HepG2 (cell line): ENCODE measurements around the gene NBEAL2. TPM values are rescaled to one million over a fixed set of nuclear protein-coding genes. Genes with fewer than 3 reads are reported as not detected.

ENCODE experiments used
- ATF7 ChIP-seq, 2 experiments: fragments of 450-650 bp in 1 of 2; sonication (generic) in 1 of 2; formaldehyde crosslinking in 1 of 2; IDR thresholded peaks; 2 replicates each; pipeline versions ENCODE4 v1.4.0 to v1.6.1; 2016 to 2020; ENCODE audit warnings: antibody characterized with exemption in 1 of 2, mild to moderate bottlenecking in 1 of 2, missing genetic modification reagents in 1 of 2
- CREM ChIP-seq, 2 experiments: sonication (generic) in 1 of 2; formaldehyde crosslinking in 1 of 2; IDR thresholded peaks; 2 replicates each; pipeline versions ENCODE4 v1.4.0 to v1.6.1; 2016 to 2020; ENCODE audit warnings: antibody characterized with exemption in 1 of 2, mild to moderate bottlenecking in 1 of 2, missing genetic modification reagents in 1 of 2
- ETV5 ChIP-seq: IDR thresholded peaks from 2 replicates; pipeline ENCODE4 v1.6.1; 2018; ENCODE audit warnings: missing biosample characterization, missing genetic modification reagents, inconsistent platforms, borderline replicate concordance
- FIP1L1 ChIP-seq: fragments of 200-400 bp; formaldehyde crosslinking; IDR thresholded peaks from 2 replicates; pipeline ENCODE4 v1.6.1; 2018; ENCODE audit warnings: low read depth, mild to moderate bottlenecking, low read length, moderate library complexity, borderline replicate concordance; ENCODE audit not compliant: insufficient read depth
- HNF4G ChIP-seq, 2 experiments: sonication (generic) in 1 of 2; formaldehyde crosslinking in 1 of 2; IDR thresholded peaks; 2 replicates each; pipeline versions ENCODE4 v1.4.0 to v1.6.1; 2011 to 2020; ENCODE audit warnings: borderline replicate concordance in 2 of 2, low read depth in 2 of 2, mild to moderate bottlenecking in 2 of 2, low read length in 1 of 2, missing genetic modification reagents in 1 of 2, moderate library complexity in 1 of 2
- HOXA9 ChIP-seq: sonication (generic); formaldehyde crosslinking; IDR thresholded peaks from 2 replicates; pipeline ENCODE4 v1.8.1; 2022; ENCODE audit warnings: missing genetic modification reagents, mild to moderate bottlenecking, moderate library complexity, borderline replicate concordance
- MNT ChIP-seq: fragments of 450-650 bp; IDR thresholded peaks from 2 replicates; pipeline ENCODE4 v1.6.1; 2016
- POLR2AphosphoS5 ChIP-seq: IDR thresholded peaks from 2 replicates; pipeline ENCODE4 v1.6.1; 2012; ENCODE audit warnings: low read depth, low read length
- ZBTB42 ChIP-seq: sonication (generic); formaldehyde crosslinking; IDR thresholded peaks from 2 replicates; pipeline ENCODE4 v1.5.0; 2020; ENCODE audit warnings: mild to moderate bottlenecking, missing genetic modification reagents
- ZFP62 ChIP-seq: sonication (generic); formaldehyde crosslinking; IDR thresholded peaks from 2 replicates; pipeline ENCODE4 v1.4.0; 2020; ENCODE audit warnings: missing genetic modification reagents
- ZNF12 ChIP-seq: sonication (generic); formaldehyde crosslinking; IDR thresholded peaks from 2 replicates; pipeline ENCODE4 v1.5.0; 2020; ENCODE audit warnings: missing genetic modification reagents
- ZNF496 ChIP-seq: sonication (generic); formaldehyde crosslinking; IDR thresholded peaks from 2 replicates; pipeline ENCODE4 v1.8.1; 2023; ENCODE audit warnings: mild to moderate bottlenecking, moderate library complexity, missing genetic modification reagents; ENCODE audit not compliant: insufficient replicate concordance
- ZNF607 ChIP-seq: sonication (generic); formaldehyde crosslinking; IDR thresholded peaks from 2 replicates; pipeline ENCODE4 v1.5.1; 2020; ENCODE audit warnings: missing genetic modification reagents, mild to moderate bottlenecking, borderline replicate concordance
- ZNF768 ChIP-seq: sonication (generic); formaldehyde crosslinking; IDR thresholded peaks from 2 replicates; pipeline ENCODE4 v1.4.0; 2020; ENCODE audit warnings: missing genetic modification reagents
- polyA plus RNA-seq, 8 experiments: library from polyadenylated mRNA; depleted of rRNA in 3 of 8; stranded (reverse) in 7 of 8; unstranded in 1 of 8; fragments of >200 nt; fragmentation: Illumina TruSeq in 4 of 8; extraction: Trizol in 4 of 8; gene quantifications; 2 replicates each; pipeline versions ENCODE4 v1.2.1 to v1.2.3, GENCODE V29; 2011 to 2016; ENCODE audit warnings: low read depth in 4 of 8, missing spikeins in 1 of 8, mixed read lengths in 1 of 8; ENCODE audit not compliant: insufficient read depth in 1 of 8
- total RNA-seq, 5 experiments: library from RNA; depleted of rRNA; stranded (reverse); fragments of >200 nt; fragmentation: Illumina TruSeq; extraction: Trizol; gene quantifications; 2 replicates each; pipeline ENCODE4 v1.2.3, GENCODE V29; 2016; ENCODE audit warnings: low read depth in 1 of 5
- TF ChIP-seq, protein P1 (sequence below): sonication (generic); formaldehyde crosslinking; IDR thresholded peaks from 2 replicates; pipeline ENCODE4 v1.5.1; 2020; ENCODE audit warnings: mild to moderate bottlenecking, missing genetic modification reagents, moderate library complexity
- TF ChIP-seq, protein P2 (sequence below): IDR thresholded peaks from 2 replicates; pipeline ENCODE4 v1.6.1; 2016; ENCODE audit warnings: mild to moderate bottlenecking, missing biosample characterization, missing genetic modification reagents
- TF ChIP-seq, protein P3 (sequence below): sonication (generic); formaldehyde crosslinking; IDR thresholded peaks from 2 replicates; pipeline ENCODE4 v1.5.0; 2020; ENCODE audit warnings: mild to moderate bottlenecking, low read depth, missing genetic modification reagents, borderline replicate concordance
- TF ChIP-seq, protein P4 (sequence below): IDR thresholded peaks from 2 replicates; pipeline ENCODE4 v1.6.1; 2016; ENCODE audit warnings: missing biosample characterization, missing genetic modification reagents, low read depth

NBEAL2 gene
- total and polyA plus RNA-seq, 2 of the 13 experiments (the other 11 are each of a cell fraction or from before 2014, with no cell fraction given) = 9.7 to 12.4 TPM

DNA sequence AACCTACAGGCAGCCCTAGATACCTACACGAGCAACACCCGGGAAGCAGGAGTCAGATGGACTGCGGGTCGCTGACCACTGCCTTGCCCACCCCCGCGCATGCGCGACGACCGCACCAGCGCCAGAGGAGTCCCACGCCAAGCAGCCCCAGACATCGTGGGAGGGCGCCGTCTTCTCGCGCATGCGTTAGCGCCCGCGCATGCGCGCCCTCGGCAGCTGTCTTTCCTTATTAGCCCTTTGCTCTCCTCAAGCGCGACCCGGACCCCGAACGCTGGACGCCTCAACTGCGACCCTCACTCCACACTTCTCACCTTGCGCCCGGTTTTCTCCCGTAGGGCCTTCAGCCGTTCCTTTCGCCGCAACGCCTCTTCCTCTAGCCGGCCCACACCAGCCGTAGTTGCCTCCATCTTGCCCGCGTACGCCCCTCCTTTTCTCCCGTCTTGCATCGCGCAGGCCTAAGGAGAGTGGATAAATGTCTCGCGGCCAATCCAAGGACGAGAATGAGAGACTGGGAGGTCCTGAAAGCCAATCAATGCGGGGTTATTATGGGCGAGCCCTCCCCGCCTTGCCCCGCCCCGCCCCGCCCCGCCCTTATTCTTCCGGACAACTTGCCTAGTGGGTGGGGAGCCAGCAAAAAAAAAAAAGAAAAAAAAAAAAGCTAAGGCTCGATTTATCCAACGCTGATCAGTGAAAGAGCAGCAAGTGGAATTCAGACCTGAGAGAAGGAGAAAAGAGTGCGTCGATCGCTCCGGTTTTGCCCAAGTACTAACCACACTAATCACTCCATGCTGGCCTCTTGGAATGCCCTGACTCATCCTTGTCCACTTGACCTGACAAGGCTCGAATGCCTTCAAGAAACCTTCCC is 2.9 kb upstream of the NBEAL2 start, which contains the start of gene CCDC12 (continued):
- TF ChIP-seq, protein P1, sequence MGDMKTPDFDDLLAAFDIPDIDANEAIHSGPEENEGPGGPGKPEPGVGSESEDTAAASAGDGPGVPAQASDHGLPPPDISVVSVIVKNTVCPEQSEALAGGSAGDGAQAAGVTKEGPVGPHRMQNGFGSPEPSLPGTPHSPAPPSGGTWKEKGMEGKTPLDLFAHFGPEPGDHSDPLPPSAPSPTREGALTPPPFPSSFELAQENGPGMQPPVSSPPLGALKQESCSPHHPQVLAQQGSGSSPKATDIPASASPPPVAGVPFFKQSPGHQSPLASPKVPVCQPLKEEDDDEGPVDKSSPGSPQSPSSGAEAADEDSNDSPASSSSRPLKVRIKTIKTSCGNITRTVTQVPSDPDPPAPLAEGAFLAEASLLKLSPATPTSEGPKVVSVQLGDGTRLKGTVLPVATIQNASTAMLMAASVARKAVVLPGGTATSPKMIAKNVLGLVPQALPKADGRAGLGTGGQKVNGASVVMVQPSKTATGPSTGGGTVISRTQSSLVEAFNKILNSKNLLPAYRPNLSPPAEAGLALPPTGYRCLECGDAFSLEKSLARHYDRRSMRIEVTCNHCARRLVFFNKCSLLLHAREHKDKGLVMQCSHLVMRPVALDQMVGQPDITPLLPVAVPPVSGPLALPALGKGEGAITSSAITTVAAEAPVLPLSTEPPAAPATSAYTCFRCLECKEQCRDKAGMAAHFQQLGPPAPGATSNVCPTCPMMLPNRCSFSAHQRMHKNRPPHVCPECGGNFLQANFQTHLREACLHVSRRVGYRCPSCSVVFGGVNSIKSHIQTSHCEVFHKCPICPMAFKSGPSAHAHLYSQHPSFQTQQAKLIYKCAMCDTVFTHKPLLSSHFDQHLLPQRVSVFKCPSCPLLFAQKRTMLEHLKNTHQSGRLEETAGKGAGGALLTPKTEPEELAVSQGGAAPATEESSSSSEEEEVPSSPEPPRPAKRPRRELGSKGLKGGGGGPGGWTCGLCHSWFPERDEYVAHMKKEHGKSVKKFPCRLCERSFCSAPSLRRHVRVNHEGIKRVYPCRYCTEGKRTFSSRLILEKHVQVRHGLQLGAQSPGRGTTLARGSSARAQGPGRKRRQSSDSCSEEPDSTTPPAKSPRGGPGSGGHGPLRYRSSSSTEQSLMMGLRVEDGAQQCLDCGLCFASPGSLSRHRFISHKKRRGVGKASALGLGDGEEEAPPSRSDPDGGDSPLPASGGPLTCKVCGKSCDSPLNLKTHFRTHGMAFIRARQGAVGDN = peak; percentile 92
- TF ChIP-seq ZNF768 (CRISPR knock-in tag) = peak; percentile 35; the same call in 1 of the 2 replicates
- no peak for TF ChIP-seq ZFP62 (CRISPR knock-in tag)
- TF ChIP-seq, protein P2, sequence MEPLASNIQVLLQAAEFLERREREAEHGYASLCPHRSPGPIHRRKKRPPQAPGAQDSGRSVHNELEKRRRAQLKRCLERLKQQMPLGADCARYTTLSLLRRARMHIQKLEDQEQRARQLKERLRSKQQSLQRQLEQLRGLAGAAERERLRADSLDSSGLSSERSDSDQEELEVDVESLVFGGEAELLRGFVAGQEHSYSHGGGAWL (CRISPR knock-in tag) = peak; percentile 78
- TF ChIP-seq, protein P3, sequence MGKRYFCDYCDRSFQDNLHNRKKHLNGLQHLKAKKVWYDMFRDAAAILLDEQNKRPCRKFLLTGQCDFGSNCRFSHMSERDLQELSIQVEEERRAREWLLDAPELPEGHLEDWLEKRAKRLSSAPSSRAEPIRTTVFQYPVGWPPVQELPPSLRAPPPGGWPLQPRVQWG = no peak
- no peak; the same call in 1 of the 2 replicates for TF ChIP-seq ETV5 (CRISPR knock-in tag)
- no peak for TF ChIP-seq HOXA9 (CRISPR knock-in tag)
- TF ChIP-seq POLR2AphosphoS5 = peak; percentile 89
- TF ChIP-seq CREM (IDR thresholded peaks at IDR 0.05) = peak; percentile 67
- TF ChIP-seq CREM (CRISPR knock-in tag; IDR thresholded peaks at IDR 0.05) = no peak
- TF ChIP-seq MNT = peak; percentile 9; the same call in 1 of the 2 replicates
- TF ChIP-seq, protein P4, sequence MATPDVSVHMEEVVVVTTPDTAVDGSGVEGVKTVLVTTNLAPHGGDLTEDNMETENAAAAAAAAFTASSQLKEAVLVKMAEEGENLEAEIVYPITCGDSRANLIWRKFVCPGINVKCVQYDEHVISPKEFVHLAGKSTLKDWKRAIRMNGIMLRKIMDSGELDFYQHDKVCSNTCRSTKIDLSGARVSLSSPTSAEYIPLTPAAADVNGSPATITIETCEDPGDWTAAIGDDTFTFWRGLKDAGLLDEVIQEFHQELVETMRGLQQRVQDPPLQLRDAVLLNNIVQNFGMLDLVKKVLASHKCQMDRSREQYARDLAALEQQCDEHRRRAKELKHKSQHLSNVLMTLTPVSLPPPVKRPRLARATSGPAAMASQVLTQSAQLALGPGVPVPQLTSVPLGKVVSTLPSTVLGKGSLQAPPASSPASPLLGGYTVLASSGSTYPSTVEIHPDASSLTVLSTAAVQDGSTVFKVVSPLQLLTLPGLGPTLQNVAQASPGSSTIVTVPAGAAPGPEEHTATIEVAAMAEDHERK = no peak
- no peak for TF ChIP-seq ZNF496
- TF ChIP-seq ZNF12 = no peak
- TF ChIP-seq ZBTB42 (CRISPR knock-in tag) = peak; percentile 84; the same call in 1 of the 2 replicates
- TF ChIP-seq ZNF607 (CRISPR knock-in tag) = peak; percentile 82
- 0 out of 2 replicates have a peak, but pooled peaks have one; percentile 81 for TF ChIP-seq FIP1L1
- TF ChIP-seq HNF4G (IDR thresholded peaks at IDR 0.05; ENCODE audit: borderline replicate concordance, low read depth, low read length) = no peak; the same call in 1 of the 2 replicates
- TF ChIP-seq HNF4G (CRISPR knock-in tag; IDR thresholded peaks at IDR 0.05; ENCODE audit: borderline replicate concordance, low read depth) = no peak
- no peak for TF ChIP-seq ATF7 (IDR thresholded peaks at IDR 0.05)
- TF ChIP-seq ATF7 (CRISPR knock-in tag; IDR thresholded peaks at IDR 0.05) = no peak
